Endothelial cell of umbilical vein (primary cell): ENCODE results near the gene PTPRD.

Experiments
- EZH2 ChIP-seq: IDR thresholded peaks from 2 replicates; pipeline ENCODE4 v1.6.1; 2012; ENCODE audit warnings: borderline replicate concordance, low read depth, mild to moderate bottlenecking, moderate library complexity, low read length, inconsistent platforms; ENCODE audit not compliant: severe bottlenecking
- FOS ChIP-seq: IDR thresholded peaks from 2 replicates; pipeline ENCODE4 v1.6.1; 2011; ENCODE audit warnings: mild to moderate bottlenecking, low read length, moderate library complexity, borderline replicate concordance; ENCODE audit not compliant: insufficient read depth
- GATA2 ChIP-seq: IDR thresholded peaks from 2 replicates; pipeline ENCODE4 v1.7.0; 2011; ENCODE audit warnings: low read depth, mild to moderate bottlenecking, moderate library complexity, mixed read lengths, low read length; ENCODE audit not compliant: insufficient read length, insufficient read depth
- JUN ChIP-seq: IDR thresholded peaks from 2 replicates; pipeline ENCODE4 v1.6.1; 2011; ENCODE audit warnings: borderline replicate concordance, low read depth; ENCODE audit not compliant: insufficient read length, insufficient read depth
- MYC ChIP-seq: IDR thresholded peaks from one replicate; pipeline ENCODE4 v1.6.1; 2011; ENCODE audit warnings: mild to moderate bottlenecking, low read depth, low read length
- POLR2A ChIP-seq: IDR thresholded peaks from 2 replicates; pipeline ENCODE4 v1.6.1; 2012; ENCODE audit warnings: low read depth, mild to moderate bottlenecking, control low read depth, low read length
- POLR2AphosphoS5 ChIP-seq: IDR thresholded peaks from 2 replicates; pipeline ENCODE4 v1.6.1; 2012; ENCODE audit warnings: low read depth, mild to moderate bottlenecking, control low read depth, low read length, moderate library complexity; ENCODE audit not compliant: insufficient read depth
- TF ChIP-seq, protein P1 (sequence below): IDR thresholded peaks from 2 replicates; pipeline ENCODE4 v1.6.1; 2011; ENCODE audit not compliant: insufficient read depth, insufficient read length
- TF ChIP-seq, protein P2 (sequence below), 2 donors: IDR thresholded peaks; 1 replicate in 1 of 2; 2 replicates in 1 of 2; pipeline ENCODE4 v1.5.1; 2011; ENCODE audit warnings: low read length in 2 of 2, mild to moderate bottlenecking in 2 of 2, moderate library complexity in 2 of 2, control low read depth in 1 of 2, inconsistent platforms in 1 of 2, low read depth in 1 of 2; ENCODE audit not compliant: insufficient read depth in 1 of 2; ENCODE audit errors: extremely low read depth in 1 of 2

DNA sequence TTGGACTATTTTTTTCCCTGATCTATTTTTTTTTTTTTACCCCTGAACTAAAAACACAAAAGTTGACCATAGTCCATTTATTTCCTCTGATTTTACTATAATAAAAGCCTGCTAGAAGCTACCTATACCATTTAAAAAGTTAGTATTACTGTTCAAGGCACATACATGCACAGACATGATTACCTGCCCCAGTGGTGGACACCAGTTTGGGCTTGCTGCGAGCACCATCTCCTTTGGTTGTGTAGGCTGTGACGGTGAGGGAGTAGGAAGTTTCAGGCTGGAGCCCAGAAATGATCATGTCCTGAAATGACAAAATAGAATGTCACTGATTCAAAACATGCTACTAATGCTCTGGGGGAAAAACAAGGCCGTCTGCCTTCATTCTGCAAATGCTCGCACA, 2120.1 kb downstream of the PTPRD start:
- TF ChIP-seq, protein P1, sequence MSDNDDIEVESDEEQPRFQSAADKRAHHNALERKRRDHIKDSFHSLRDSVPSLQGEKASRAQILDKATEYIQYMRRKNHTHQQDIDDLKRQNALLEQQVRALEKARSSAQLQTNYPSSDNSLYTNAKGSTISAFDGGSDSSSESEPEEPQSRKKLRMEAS: no peak
- TF ChIP-seq EZH2: no peak
- TF ChIP-seq POLR2AphosphoS5: no peak
- TF ChIP-seq POLR2A: no peak
- TF ChIP-seq, protein P2, sequence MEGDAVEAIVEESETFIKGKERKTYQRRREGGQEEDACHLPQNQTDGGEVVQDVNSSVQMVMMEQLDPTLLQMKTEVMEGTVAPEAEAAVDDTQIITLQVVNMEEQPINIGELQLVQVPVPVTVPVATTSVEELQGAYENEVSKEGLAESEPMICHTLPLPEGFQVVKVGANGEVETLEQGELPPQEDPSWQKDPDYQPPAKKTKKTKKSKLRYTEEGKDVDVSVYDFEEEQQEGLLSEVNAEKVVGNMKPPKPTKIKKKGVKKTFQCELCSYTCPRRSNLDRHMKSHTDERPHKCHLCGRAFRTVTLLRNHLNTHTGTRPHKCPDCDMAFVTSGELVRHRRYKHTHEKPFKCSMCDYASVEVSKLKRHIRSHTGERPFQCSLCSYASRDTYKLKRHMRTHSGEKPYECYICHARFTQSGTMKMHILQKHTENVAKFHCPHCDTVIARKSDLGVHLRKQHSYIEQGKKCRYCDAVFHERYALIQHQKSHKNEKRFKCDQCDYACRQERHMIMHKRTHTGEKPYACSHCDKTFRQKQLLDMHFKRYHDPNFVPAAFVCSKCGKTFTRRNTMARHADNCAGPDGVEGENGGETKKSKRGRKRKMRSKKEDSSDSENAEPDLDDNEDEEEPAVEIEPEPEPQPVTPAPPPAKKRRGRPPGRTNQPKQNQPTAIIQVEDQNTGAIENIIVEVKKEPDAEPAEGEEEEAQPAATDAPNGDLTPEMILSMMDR (IDR thresholded peaks at IDR 0.05; ENCODE audit: extremely low read depth in 1 of 2, insufficient read depth in 1 of 2, low read depth in 1 of 2, low read length in 2 of 2): no peak
- no peak for TF ChIP-seq MYC
- TF ChIP-seq FOS: no peak
- no peak for TF ChIP-seq GATA2
- TF ChIP-seq JUN: no peak
